ENCODE data around the gene AGBL1. TPM values are rescaled to one million over a fixed set of nuclear protein-coding genes. Genes with fewer than 3 reads are reported as not detected.

AGBL1 gene
- total and polyA plus RNA-seq, 4 donors = not detected

- Histone ChIP-seq H3K27ac (ENCODE audit: low read depth in 1 of 2, low read length in 2 of 2) (no peak overlapping the region), H3K4me3 (ENCODE audit: low read depth in 1 of 3, low read length in 3 of 3) (no peak overlapping the region), H3K4me1 (ENCODE audit: control insufficient read depth in 4 of 4, insufficient read depth in 4 of 4, low read length in 3 of 4) (no peaks in the 10 kb centered on the region), H3K9me3 (ENCODE audit: control insufficient read depth in 4 of 4, low read length in 3 of 4) (no peaks in the 10 kb centered on the region), H3K36me3 (ENCODE audit: control insufficient read depth in 4 of 4, insufficient read depth in 3 of 4, low read depth in 1 of 4, low read length in 3 of 4) (no peaks in the 10 kb centered on the region), H3K9ac (ENCODE audit: low read depth in 1 of 2, low read length in 2 of 2) (no peak overlapping the region), H3K27me3 (ENCODE audit: control insufficient read depth in 4 of 4, insufficient read depth in 4 of 4, low read length in 3 of 4) (no peaks in the 10 kb centered on the region)
- DNase-seq (ENCODE audit: low spot score) = no peak
- WGBS = 50% methylated on average over 3 of the region's 3 CpGs
- no peak for TF ChIP-seq MAX (IDR thresholded peaks at IDR 0.05)
- TF ChIP-seq YY1 (IDR thresholded peaks at IDR 0.05) = no peak
- TF ChIP-seq HNF4G (IDR thresholded peaks at IDR 0.05) = no peak
- TF ChIP-seq EGR1 (IDR thresholded peaks at IDR 0.05; ENCODE audit: low read depth in 2 of 2) = no peak
- TF ChIP-seq RXRA (IDR thresholded peaks at IDR 0.05) = no peak
- no peak for TF ChIP-seq TAF1 (conservative IDR thresholded peaks at IDR 0.05)
- TF ChIP-seq FOXA2 (IDR thresholded peaks at IDR 0.05) = no peak
- TF ChIP-seq SP1 (IDR thresholded peaks at IDR 0.05) = no peak
- TF ChIP-seq FOXA1 (IDR thresholded peaks at IDR 0.05) = no peak
- TF ChIP-seq JUND (IDR thresholded peaks at IDR 0.05) = no peak
- TF ChIP-seq NR2F2 (IDR thresholded peaks at IDR 0.05) = no peak
- no peak for TF ChIP-seq REST (IDR thresholded peaks at IDR 0.05)
- TF ChIP-seq RAD21 (IDR thresholded peaks at IDR 0.05) = no peak
- TF ChIP-seq ZBTB33 (IDR thresholded peaks at IDR 0.05) = no peak
- TF ChIP-seq CTCF (IDR thresholded peaks at IDR 0.05; ENCODE audit: low read depth, low read length, missing input control) = no peak
- no peak for TF ChIP-seq GABPA (IDR thresholded peaks at IDR 0.05 in 1 of 2, conservative IDR thresholded peaks at IDR 0.05 in 1 of 2)
- TF ChIP-seq HNF4A (conservative IDR thresholded peaks at IDR 0.05) = no peak
- no peak for TF ChIP-seq ATF3 (IDR thresholded peaks at IDR 0.05)
Measured at GRCh38 chr15:86076468-86076867, 3.2 kb upstream of the AGBL1 start.
